ENCODE data around the gene PGPEP1. TPM values are rescaled to one million over a fixed set of nuclear protein-coding genes. Genes with fewer than 3 reads are reported as not detected.

The PGPEP1 gene
- total and polyA plus RNA-seq, 10 of the 15 experiments (the other 5 are each of a cell fraction or from before 2014, with no cell fraction given) = 13.8 to 39.4 (median 17.0) TPM

DNA sequence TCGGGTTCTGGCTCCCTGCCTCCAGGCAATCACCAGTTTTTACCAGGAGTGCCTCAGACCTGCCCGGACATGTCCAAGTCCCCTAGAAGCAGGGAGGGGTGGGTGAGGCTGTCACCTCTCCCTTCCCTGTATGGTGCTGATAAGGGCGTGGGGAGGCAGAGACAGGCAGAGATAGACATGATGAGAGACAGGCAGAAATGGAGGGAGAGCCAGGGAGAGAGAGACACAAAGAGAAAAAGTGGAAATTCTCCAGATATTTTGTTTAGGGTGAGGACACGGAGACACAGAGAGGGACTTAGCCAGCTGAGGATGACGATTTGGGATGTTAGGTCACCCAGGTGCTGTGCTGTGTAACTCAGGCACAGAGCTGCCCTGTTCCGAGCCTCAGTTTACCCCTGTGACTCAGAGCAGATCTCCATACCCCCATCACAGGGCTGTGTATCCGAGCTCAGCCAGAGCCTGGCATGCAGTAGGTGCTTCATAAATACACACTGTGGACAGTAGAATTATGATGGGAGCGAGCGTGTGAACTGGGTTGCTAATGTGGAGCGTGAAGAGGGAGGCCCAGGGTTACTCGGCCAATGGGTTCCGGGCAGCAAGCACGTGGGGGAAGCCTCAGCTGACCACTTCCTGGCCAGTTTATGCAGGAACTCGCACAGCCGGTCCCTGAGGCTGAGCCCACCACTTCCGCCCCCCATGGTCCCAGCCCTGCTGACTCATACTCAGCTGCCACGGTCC lies 33.7 kb downstream of the PGPEP1 start (continued):
- TF ChIP-seq EGR1 (IDR thresholded peaks at IDR 0.05; ENCODE audit: borderline replicate concordance in 1 of 2, low read depth in 2 of 2, low read length in 2 of 2) (peak in 1 of 2 experiments; percentile 78; a peak in 1 of 3 replicates), ZNF384 (IDR thresholded peaks at IDR 0.05; ENCODE audit: borderline replicate concordance, low read depth, low read length) (no peak), SIN3A (IDR thresholded peaks at IDR 0.05; ENCODE audit: low read depth, low read length) (peak; percentile 58; the same call in 1 of the 2 replicates), SMAD5 (IDR thresholded peaks at IDR 0.05; ENCODE audit: low read depth) (no peak), LARP7 (IDR thresholded peaks at IDR 0.05) (0 out of 2 replicates have a peak, but pooled peaks have one; percentile 26), SIX5 (IDR thresholded peaks at IDR 0.05; ENCODE audit: low read depth, low read length, severe bottlenecking) (peak; percentile 13), RAD21 (IDR thresholded peaks at IDR 0.05; ENCODE audit: insufficient read depth, low read depth, low read length) (no peak), SUPT20H (IDR thresholded peaks at IDR 0.05; ENCODE audit: borderline replicate concordance, control insufficient read depth, low read depth, low read length) (no peak), NFIC (IDR thresholded peaks at IDR 0.05; ENCODE audit: low read depth, low read length) (no peak; the same call in 1 of the 2 replicates), POU2F2 (IDR thresholded peaks at IDR 0.05; ENCODE audit: borderline replicate concordance, low read depth, low read length) (peak; percentile 86), POLR2A (IDR thresholded peaks at IDR 0.05; ENCODE audit: low read depth, low read length) (peak; percentile 77; the same call in 1 of the 2 replicates), IKZF2 (IDR thresholded peaks at IDR 0.05) (peak in 1 of 2 experiments; percentile 70), FOXM1 (IDR thresholded peaks at IDR 0.05; ENCODE audit: low read depth, low read length) (peak; percentile 4; the same call in 1 of the 2 replicates), JUNB (IDR thresholded peaks at IDR 0.05) (peak; percentile 59), DPF2 (IDR thresholded peaks at IDR 0.05) (peak; percentile 83), PML (IDR thresholded peaks at IDR 0.05; ENCODE audit: low read length) (peak; percentile 57; the same call in 1 of the 2 replicates), ATF7 (IDR thresholded peaks at IDR 0.05; ENCODE audit: low read depth) (peak; percentile 65), TBL1XR1 (IDR thresholded peaks at IDR 0.05; ENCODE audit: low read depth, low read length) (peak; percentile 81), SP1 (IDR thresholded peaks at IDR 0.05; ENCODE audit: low read depth, low read length) (peak; percentile 82), ZBED1 (IDR thresholded peaks at IDR 0.05; ENCODE audit: borderline replicate concordance) (peak; percentile 65; the same call in 1 of the 2 replicates)
- TF ChIP-seq, protein P1, sequence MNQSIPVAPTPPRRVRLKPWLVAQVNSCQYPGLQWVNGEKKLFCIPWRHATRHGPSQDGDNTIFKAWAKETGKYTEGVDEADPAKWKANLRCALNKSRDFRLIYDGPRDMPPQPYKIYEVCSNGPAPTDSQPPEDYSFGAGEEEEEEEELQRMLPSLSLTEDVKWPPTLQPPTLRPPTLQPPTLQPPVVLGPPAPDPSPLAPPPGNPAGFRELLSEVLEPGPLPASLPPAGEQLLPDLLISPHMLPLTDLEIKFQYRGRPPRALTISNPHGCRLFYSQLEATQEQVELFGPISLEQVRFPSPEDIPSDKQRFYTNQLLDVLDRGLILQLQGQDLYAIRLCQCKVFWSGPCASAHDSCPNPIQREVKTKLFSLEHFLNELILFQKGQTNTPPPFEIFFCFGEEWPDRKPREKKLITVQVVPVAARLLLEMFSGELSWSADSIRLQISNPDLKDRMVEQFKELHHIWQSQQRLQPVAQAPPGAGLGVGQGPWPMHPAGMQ (IDR thresholded peaks at IDR 0.05; ENCODE audit: borderline replicate concordance) = no peak
- TF ChIP-seq, protein P2, sequence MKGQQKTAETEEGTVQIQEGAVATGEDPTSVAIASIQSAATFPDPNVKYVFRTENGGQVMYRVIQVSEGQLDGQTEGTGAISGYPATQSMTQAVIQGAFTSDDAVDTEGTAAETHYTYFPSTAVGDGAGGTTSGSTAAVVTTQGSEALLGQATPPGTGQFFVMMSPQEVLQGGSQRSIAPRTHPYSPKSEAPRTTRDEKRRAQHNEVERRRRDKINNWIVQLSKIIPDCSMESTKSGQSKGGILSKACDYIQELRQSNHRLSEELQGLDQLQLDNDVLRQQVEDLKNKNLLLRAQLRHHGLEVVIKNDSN (IDR thresholded peaks at IDR 0.05; ENCODE audit: borderline replicate concordance, extremely low read length, insufficient read depth, low read depth, low read length) = peak; percentile 90
- TF ChIP-seq, protein P3, sequence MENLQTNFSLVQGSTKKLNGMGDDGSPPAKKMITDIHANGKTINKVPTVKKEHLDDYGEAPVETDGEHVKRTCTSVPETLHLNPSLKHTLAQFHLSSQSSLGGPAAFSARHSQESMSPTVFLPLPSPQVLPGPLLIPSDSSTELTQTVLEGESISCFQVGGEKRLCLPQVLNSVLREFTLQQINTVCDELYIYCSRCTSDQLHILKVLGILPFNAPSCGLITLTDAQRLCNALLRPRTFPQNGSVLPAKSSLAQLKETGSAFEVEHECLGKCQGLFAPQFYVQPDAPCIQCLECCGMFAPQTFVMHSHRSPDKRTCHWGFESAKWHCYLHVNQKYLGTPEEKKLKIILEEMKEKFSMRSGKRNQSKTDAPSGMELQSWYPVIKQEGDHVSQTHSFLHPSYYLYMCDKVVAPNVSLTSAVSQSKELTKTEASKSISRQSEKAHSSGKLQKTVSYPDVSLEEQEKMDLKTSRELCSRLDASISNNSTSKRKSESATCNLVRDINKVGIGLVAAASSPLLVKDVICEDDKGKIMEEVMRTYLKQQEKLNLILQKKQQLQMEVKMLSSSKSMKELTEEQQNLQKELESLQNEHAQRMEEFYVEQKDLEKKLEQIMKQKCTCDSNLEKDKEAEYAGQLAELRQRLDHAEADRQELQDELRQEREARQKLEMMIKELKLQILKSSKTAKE (IDR thresholded peaks at IDR 0.05; ENCODE audit: low read depth, poor library complexity, severe bottlenecking) = no peak
- TF ChIP-seq, protein P4, sequence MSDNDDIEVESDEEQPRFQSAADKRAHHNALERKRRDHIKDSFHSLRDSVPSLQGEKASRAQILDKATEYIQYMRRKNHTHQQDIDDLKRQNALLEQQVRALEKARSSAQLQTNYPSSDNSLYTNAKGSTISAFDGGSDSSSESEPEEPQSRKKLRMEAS (IDR thresholded peaks at IDR 0.05; ENCODE audit: low read depth, low read length) = peak; percentile 89
- TF ChIP-seq, protein P5, sequence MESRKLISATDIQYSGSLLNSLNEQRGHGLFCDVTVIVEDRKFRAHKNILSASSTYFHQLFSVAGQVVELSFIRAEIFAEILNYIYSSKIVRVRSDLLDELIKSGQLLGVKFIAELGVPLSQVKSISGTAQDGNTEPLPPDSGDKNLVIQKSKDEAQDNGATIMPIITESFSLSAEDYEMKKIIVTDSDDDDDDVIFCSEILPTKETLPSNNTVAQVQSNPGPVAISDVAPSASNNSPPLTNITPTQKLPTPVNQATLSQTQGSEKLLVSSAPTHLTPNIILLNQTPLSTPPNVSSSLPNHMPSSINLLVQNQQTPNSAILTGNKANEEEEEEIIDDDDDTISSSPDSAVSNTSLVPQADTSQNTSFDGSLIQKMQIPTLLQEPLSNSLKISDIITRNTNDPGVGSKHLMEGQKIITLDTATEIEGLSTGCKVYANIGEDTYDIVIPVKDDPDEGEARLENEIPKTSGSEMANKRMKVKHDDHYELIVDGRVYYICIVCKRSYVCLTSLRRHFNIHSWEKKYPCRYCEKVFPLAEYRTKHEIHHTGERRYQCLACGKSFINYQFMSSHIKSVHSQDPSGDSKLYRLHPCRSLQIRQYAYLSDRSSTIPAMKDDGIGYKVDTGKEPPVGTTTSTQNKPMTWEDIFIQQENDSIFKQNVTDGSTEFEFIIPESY (IDR thresholded peaks at IDR 0.05) = no peak
